CD14-positive monocyte (primary cell): ENCODE data around the gene L3MBTL4. TPM values are rescaled to one million over a fixed set of nuclear protein-coding genes. Genes with fewer than 3 reads are reported as not detected.

Experiments
- DNase-seq, 3 donors: peaks; one replicate each; pipeline ENCODE4 v3.0.0-alpha.2; 2011 to 2022
- H2AFZ ChIP-seq: 2 replicates; pipeline ENCODE4 v1.6.0; 2012; ENCODE audit warnings: mild to moderate bottlenecking, low read depth, low read length, inconsistent platforms; ENCODE audit not compliant: insufficient read depth, poor library complexity, severe bottlenecking
- H3K27ac ChIP-seq, 2 donors: 1 replicate in 1 of 2; 2 replicates in 1 of 2; pipeline ENCODE4 v1.5.1; 2012 to 2013; ENCODE audit warnings: low read length in 2 of 2, control low read depth in 1 of 2, inconsistent platforms in 1 of 2, low read depth in 1 of 2, mild to moderate bottlenecking in 1 of 2
- H3K27me3 ChIP-seq, 2 donors: one replicate each; pipeline versions ENCODE4 v1.6.0 to v1.6.1; 2011 to 2013; ENCODE audit warnings: low read length in 2 of 2; ENCODE audit not compliant: control insufficient read depth in 2 of 2, insufficient read depth in 2 of 2
- H3K36me3 ChIP-seq, 2 donors: replicated peaks in 1 of 2; 1 replicate in 1 of 2; 2 replicates in 1 of 2; pipeline versions ENCODE4 v1.5.1 to v1.6.1; 2012 to 2013; ENCODE audit warnings: low read length in 2 of 2, control low read depth in 1 of 2, inconsistent platforms in 1 of 2, mild to moderate bottlenecking in 1 of 2; ENCODE audit not compliant: insufficient read depth in 2 of 2, control insufficient read depth in 1 of 2
- H3K4me1 ChIP-seq, 2 donors: 1 replicate in 1 of 2; 2 replicates in 1 of 2; pipeline versions ENCODE4 v1.5.1 to v1.6.1; 2012 to 2013; ENCODE audit warnings: low read length in 2 of 2, control low read depth in 1 of 2, inconsistent platforms in 1 of 2, mild to moderate bottlenecking in 1 of 2, moderate library complexity in 1 of 2; ENCODE audit not compliant: insufficient read depth in 2 of 2, control insufficient read depth in 1 of 2
- H3K4me2 ChIP-seq: replicated peaks from 2 replicates; pipeline ENCODE3; 2012; ENCODE audit warnings: low read length, moderate library complexity, mild to moderate bottlenecking; ENCODE audit not compliant: poor library complexity, severe bottlenecking; ENCODE audit errors: extremely low read depth
- H3K4me3 ChIP-seq, 3 experiments: fragments of 200-600 bp in 1 of 3; sonication (generic) in 1 of 3; replicated peaks in 1 of 3; 1 replicate in 2 of 3; 2 replicates in 1 of 3; pipeline ENCODE4 v1.5.1; 2011 to 2013; ENCODE audit warnings: low read length in 3 of 3, mild to moderate bottlenecking in 3 of 3, control low read depth in 2 of 3, low read depth in 2 of 3, inconsistent platforms in 1 of 3, moderate library complexity in 1 of 3
- H3K79me2 ChIP-seq: 2 replicates; pipeline ENCODE4 v1.6.0; 2012; ENCODE audit warnings: mild to moderate bottlenecking, control low read depth, inconsistent platforms, low read length, moderate library complexity; ENCODE audit not compliant: insufficient read depth
- H3K9ac ChIP-seq: 2 replicates; pipeline ENCODE4 v1.6.0; 2017; ENCODE audit warnings: low read length, mild to moderate bottlenecking; ENCODE audit not compliant: insufficient read depth, poor library complexity, severe bottlenecking
- H3K9me3 ChIP-seq, 2 donors: replicated peaks in 1 of 2; 1 replicate in 1 of 2; 2 replicates in 1 of 2; pipeline versions ENCODE4 v1.5.1 to v1.6.1; 2012 to 2013; ENCODE audit warnings: low read length in 2 of 2, control low read depth in 1 of 2; ENCODE audit not compliant: control insufficient read depth in 1 of 2, insufficient read depth in 1 of 2
- H4K20me1 ChIP-seq: 2 replicates; pipeline ENCODE4 v1.6.0; 2012; ENCODE audit warnings: mild to moderate bottlenecking, low read length, control low read depth, moderate library complexity; ENCODE audit not compliant: insufficient read depth
- H3K27ac Mint-ChIP-seq, 7 donors: one replicate each; pipeline ENCODE4 v1.8.0; 2020; ENCODE audit warnings: mild to moderate bottlenecking in 7 of 7, mixed read lengths in 7 of 7, moderate library complexity in 6 of 7, inconsistent platforms in 2 of 7
- H3K27me3 Mint-ChIP-seq, 3 donors: one replicate each; pipeline ENCODE4 v1.8.0; 2021 to 2022; ENCODE audit warnings: low read depth in 3 of 3, mild to moderate bottlenecking in 3 of 3, mixed read lengths in 3 of 3, moderate library complexity in 3 of 3, inconsistent platforms in 1 of 3
- H3K36me3 Mint-ChIP-seq, 2 donors: one replicate each; pipeline ENCODE4 v1.8.0; 2020; ENCODE audit warnings: mixed read lengths in 2 of 2, inconsistent platforms in 1 of 2, mild to moderate bottlenecking in 1 of 2
- H3K4me1 Mint-ChIP-seq: one replicate; pipeline ENCODE4 v1.8.0; 2020; ENCODE audit warnings: mild to moderate bottlenecking, mixed read lengths
- H3K4me3 Mint-ChIP-seq, 2 donors: one replicate each; pipeline ENCODE4 v1.8.0; 2020; ENCODE audit warnings: mild to moderate bottlenecking in 2 of 2, mixed read lengths in 2 of 2, moderate library complexity in 1 of 2
- H3K9me3 Mint-ChIP-seq, 7 donors: one replicate each; pipeline ENCODE4 v1.8.0; 2020 to 2022; ENCODE audit warnings: mixed read lengths in 7 of 7, mild to moderate bottlenecking in 6 of 7, moderate library complexity in 6 of 7, inconsistent platforms in 2 of 7
- CTCF ChIP-seq: fragments of 200-600 bp; IDR thresholded peaks from one replicate; pipeline ENCODE4 v1.8.0; 2022; ENCODE audit warnings: antibody characterized with exemption, mild to moderate bottlenecking
- WGBS: methylation state at CpG from one replicate; pipeline ENCODE4 v1.1.5; 2013; ENCODE audit warnings: missing lambda C conversion rate; ENCODE audit not compliant: insufficient coverage; 5-methylcytosine and 5-hydroxymethylcytosine counted together
- intact Hi-C, 2 donors: fragments of 100-400 bp; cut with micrococcal nuclease; formaldehyde crosslinking; loops; one replicate each; pipeline versions ENCODE4 v1.15.0 to v1.15.1; 2023
- polyA plus RNA-seq, 3 donors: library from polyadenylated mRNA; depleted of rRNA in 1 of 3; unstranded in 2 of 3; stranded (reverse) in 1 of 3; fragments of 300-500 nt in 2 of 3; fragments of >200 nt in 1 of 3; fragmentation: Illumina TruSeq in 2 of 3; gene quantifications; 1 replicate in 2 of 3; 2 replicates in 1 of 3; pipeline ENCODE4 v1.2.3, GENCODE V29; 2012 to 2021

Gene L3MBTL4
- polyA plus RNA-seq, 3 donors: 0.55 to 1.2 (median 0.72) TPM

- peaks cover 0 to 14% of the 10 kb centered on the region in 2 donors for H3K9me3 ChIP-seq
- intact Hi-C loops: no loop called here
These were observed 345.2 kb downstream of the L3MBTL4 start for GRCh38 chr18:6069539-6069938.

GRCh38 chr18:6069103-6069502 lies 345.6 kb downstream of the L3MBTL4 start:
- no peaks in the 10 kb centered on the region for H3K27me3 ChIP-seq
- no peak overlapping the region for H3K4me3 ChIP-seq
- no peaks in the 10 kb centered on the region for H3K79me2 ChIP-seq
- no peak overlapping the region for H3K27ac Mint-ChIP-seq
- H3K9me3 Mint-ChIP-seq: peaks cover 5 to 30% (median 20%) of the 10 kb centered on the region in 7 donors
- no peak overlapping the region for H3K4me2 ChIP-seq
- H3K36me3 ChIP-seq: no peaks in the 10 kb centered on the region
- peaks cover 0 to 14% of the 10 kb centered on the region in 2 donors for H3K9me3 ChIP-seq
- H3K27me3 Mint-ChIP-seq: peaks cover 0 to 2% (median 0%) of the 10 kb centered on the region in 3 donors
- intact Hi-C loops: no loop called here
- no peak overlapping the region for H3K27ac ChIP-seq
- no peak for TF ChIP-seq CTCF
- H3K4me1 Mint-ChIP-seq: no peaks in the 10 kb centered on the region
- no peaks in the 10 kb centered on the region for H4K20me1 ChIP-seq
- no peak overlapping the region for H3K9ac ChIP-seq
- no peaks in the 10 kb centered on the region for H3K4me1 ChIP-seq
- no peak for DNase-seq
- peaks cover 0 to 5% of the 10 kb centered on the region in 2 donors for H3K36me3 Mint-ChIP-seq
- 67% methylated on average over 3 of the region's 3 CpGs for WGBS
- H3K4me3 Mint-ChIP-seq: no peak overlapping the region
- no peak overlapping the region for H2AFZ ChIP-seq

More at GRCh38 chr18:6069539-6069938, 345.2 kb downstream of the L3MBTL4 start:
- Histone ChIP-seq H3K4me1 (no peaks in the 10 kb centered on the region), H3K79me2 (no peaks in the 10 kb centered on the region), H4K20me1 (no peaks in the 10 kb centered on the region), H3K27ac (no peak overlapping the region), H3K4me2 (no peak overlapping the region), H3K4me3 (no peak overlapping the region), H3K9ac (no peak overlapping the region), H3K27me3 (no peaks in the 10 kb centered on the region), H3K36me3 (no peaks in the 10 kb centered on the region), H2AFZ (no peak overlapping the region)
- TF ChIP-seq CTCF: no peak
- 100% methylated on average over 2 of the region's 4 CpGs for WGBS
- Mint-ChIP-seq H3K27me3 (peaks cover 0 to 2% (median 0%) of the 10 kb centered on the region in 3 donors), H3K4me1 (no peaks in the 10 kb centered on the region), H3K4me3 (no peak overlapping the region), H3K9me3 (peaks cover 5 to 27% (median 18%) of the 10 kb centered on the region in 7 donors), H3K27ac (no peak overlapping the region), H3K36me3 (peaks cover 0 to 5% of the 10 kb centered on the region in 2 donors)
- DNase-seq: no peak
